Neural crest cell (in vitro differentiated cells): Measurements from ENCODE around the gene KCNQ1OT1. TPM values are rescaled to one million over a fixed set of nuclear protein-coding genes. Genes with fewer than 3 reads are reported as not detected.

Experiments
- DNase-seq: peaks from one replicate; pipeline ENCODE4 v3.0.0; 2021; ENCODE audit warnings: low read depth, mixed read lengths, low spot score
- H3K27ac Mint-ChIP-seq: one replicate; pipeline ENCODE4 v1.8.0; 2021; ENCODE audit warnings: mild to moderate bottlenecking, mixed read lengths; ENCODE audit not compliant: unreplicated experiment
- H3K27me3 Mint-ChIP-seq: 2 replicates; pipeline ENCODE4 v1.8.0; 2021; ENCODE audit warnings: low read depth, mild to moderate bottlenecking, mixed read lengths
- H3K36me3 Mint-ChIP-seq: 2 replicates; pipeline ENCODE4 v1.8.0; 2021; ENCODE audit warnings: low read depth, mild to moderate bottlenecking, mixed read lengths
- H3K4me1 Mint-ChIP-seq: 2 replicates; pipeline ENCODE4 v1.8.0; 2021; ENCODE audit warnings: mixed read lengths
- H3K4me3 Mint-ChIP-seq: one replicate; pipeline ENCODE4 v1.8.0; 2021; ENCODE audit warnings: mild to moderate bottlenecking, mixed read lengths
- H3K9me3 Mint-ChIP-seq: 2 replicates; pipeline ENCODE4 v1.8.0; 2021; ENCODE audit warnings: mixed read lengths
- CTCF ChIP-seq: fragments of 200-600 bp; sonication (generic); conservative IDR thresholded peaks from 2 replicates; pipeline ENCODE4 v1.5.0; 2021; ENCODE audit warnings: antibody characterized with exemption, mild to moderate bottlenecking
- total RNA-seq: library from RNA; stranded (reverse); gene quantifications from 2 replicates; pipeline ENCODE4 v1.2.1, GENCODE V29; 2021

The KCNQ1OT1 gene
- total RNA-seq, 1 donor from 2014 or later = 2.3 TPM

DNA sequence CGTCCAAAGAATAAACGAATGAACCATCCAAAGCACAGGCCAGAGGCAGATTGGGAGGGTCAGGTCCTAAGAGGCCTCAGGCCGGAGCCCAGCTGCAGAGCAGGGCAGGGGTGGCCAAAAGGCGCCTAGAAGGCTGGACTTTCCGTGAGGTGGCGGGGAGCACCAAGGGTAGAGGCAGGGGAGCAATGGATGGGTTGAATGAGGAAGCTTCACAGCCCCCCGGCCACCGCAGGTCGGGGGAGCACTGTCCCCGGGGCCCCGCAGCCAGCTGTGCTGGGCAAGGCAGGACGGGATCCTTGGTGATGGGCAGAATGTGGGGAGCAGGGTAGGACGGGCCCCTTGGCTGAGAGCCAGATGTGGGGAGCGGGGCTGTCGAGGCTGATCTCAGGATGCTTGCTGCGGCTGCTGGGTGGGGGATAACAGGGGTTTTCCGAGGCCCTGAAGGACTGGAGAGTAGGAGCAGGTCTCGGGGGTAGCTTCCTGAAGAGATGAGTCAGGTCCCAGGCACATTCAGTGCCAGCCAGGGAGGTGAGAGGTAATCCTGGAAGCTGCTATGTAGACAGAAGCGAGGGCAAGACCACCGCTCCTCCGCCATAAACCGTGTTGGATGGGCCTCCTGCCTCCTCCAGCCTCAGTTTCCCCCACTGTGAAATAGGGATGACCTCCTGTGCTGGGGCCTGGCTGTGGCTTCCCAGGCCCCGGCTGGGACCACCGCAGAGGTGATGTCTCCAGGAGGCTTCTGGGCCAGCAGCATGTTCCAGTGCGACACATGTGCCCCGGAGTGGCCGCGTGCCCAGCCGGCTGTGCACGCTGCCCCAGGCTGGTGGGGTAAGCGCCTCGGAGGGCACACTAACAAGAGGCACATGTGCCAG is 34.6 kb upstream of the KCNQ1OT1 start:
- H3K36me3 Mint-ChIP-seq = no peaks in the 10 kb centered on the region
- H3K9me3 Mint-ChIP-seq = no peaks in the 10 kb centered on the region
- peaks cover 38% of the 10 kb centered on the region for H3K4me1 Mint-ChIP-seq
- no peak overlapping the region for H3K27ac Mint-ChIP-seq
- peaks cover 11% of the 10 kb centered on the region for H3K27me3 Mint-ChIP-seq
- DNase-seq = no peak
- H3K4me3 Mint-ChIP-seq = no peak overlapping the region
- no peak for TF ChIP-seq CTCF

DNA sequence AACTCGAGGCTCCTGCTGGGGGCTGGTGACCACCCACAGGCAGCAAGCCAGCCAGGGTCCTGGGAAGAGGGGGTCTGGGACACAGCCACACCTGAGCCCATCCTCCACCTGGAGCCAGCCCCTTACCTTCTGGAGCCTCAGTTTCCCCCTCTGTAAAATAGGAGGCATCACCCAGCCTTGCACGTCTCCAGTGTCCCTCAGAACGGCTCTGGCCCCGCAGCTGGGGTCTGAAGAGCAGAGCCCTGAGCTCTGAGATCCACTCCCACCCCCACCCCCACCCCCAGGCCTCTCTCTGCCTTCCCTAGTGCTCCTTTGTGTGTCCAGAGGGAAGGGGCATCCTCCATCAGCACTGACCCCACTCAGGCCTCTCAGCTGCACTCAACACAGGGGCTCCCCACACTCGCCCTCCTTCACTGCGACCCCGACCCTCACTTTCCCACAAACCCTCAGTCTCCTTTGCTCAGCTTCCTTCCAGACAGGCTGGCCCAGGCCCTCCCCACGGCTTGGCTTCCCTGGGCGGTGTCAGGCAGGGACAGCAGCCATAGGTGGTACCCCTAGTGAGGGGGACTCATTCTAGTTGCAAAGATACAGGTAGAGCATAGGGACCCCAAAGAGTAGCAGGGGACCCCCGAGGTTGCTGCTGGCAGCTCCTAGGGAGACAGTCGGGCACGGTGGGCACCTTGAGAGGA is 33.3 kb upstream of the KCNQ1OT1 start:
- Mint-ChIP-seq H3K4me1 (peaks cover 51% of the 10 kb centered on the region), H3K9me3 (no peaks in the 10 kb centered on the region), H3K36me3 (no peaks in the 10 kb centered on the region), H3K27me3 (peaks cover 15% of the 10 kb centered on the region), H3K27ac (peak overlapping the region; percentile 78), H3K4me3 (no peak overlapping the region)
- DNase-seq = no peak
- TF ChIP-seq CTCF = no peak

DNA sequence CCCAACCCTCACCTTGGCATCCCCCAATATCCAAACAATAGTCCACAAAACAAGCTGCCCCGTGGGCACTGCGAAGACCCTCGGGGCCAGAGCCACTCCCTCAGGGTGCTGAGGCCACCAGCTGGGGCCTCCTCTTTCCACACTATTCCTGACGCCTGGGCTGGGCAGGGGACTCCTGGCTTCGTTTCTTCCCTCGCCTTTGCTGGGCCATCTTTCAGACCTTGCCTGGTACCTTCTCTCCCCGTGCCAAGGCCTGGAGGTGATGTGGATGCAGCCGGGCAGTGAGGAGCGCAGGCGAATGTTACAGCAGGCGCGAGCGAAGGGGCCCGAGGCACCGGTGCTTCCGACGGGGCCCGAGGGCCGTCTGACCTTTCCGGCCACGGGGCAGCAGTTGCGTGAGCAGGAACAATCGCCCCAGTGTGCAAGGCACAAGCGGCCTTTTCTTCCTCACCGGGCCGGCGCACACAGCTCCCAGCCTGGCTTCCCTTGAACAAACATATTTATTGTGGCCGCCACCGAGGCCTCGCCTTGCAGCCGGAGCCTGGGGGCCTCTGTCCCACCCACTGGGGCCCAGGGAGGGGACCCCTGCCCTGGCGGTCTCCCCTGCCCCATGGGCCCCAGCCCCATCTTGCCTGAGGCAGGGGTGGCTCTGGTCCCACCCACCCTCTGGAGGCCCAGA is 32.6 kb upstream of the KCNQ1OT1 start:
- peak; percentile 67 for DNase-seq
- Mint-ChIP-seq H3K4me1 (peaks cover 56% of the 10 kb centered on the region), H3K27me3 (peaks cover 22% of the 10 kb centered on the region), H3K9me3 (no peaks in the 10 kb centered on the region), H3K4me3 (peak overlapping the region; percentile 81), H3K27ac (peak overlapping the region; percentile 95), H3K36me3 (no peaks in the 10 kb centered on the region)
- TF ChIP-seq CTCF = no peak

GRCh38 chr11:2731130-2732125 is 31.6 kb upstream of the KCNQ1OT1 start:
- Mint-ChIP-seq H3K27me3 (peaks cover 31% of the 10 kb centered on the region), H3K27ac (no peak overlapping the region), H3K9me3 (no peaks in the 10 kb centered on the region), H3K4me3 (no peak overlapping the region), H3K4me1 (peaks cover 63% of the 10 kb centered on the region), H3K36me3 (no peaks in the 10 kb centered on the region)
- no peak for TF ChIP-seq CTCF
- DNase-seq = no peak
